Measurements from ENCODE around the gene CUBN.

GRCh38 chr10:17119845-17120244 lies 9.8 kb downstream of the CUBN start:
- no peak for TF ChIP-seq POLR2A (IDR thresholded peaks at IDR 0.05; ENCODE audit: insufficient read depth in 1 of 2, low read depth in 2 of 2, low read length in 2 of 2)
- no peak for TF ChIP-seq ZNF704 (CRISPR knock-in tag; IDR thresholded peaks at IDR 0.05; ENCODE audit: borderline replicate concordance)
- no peak for TF ChIP-seq FOXK2 (IDR thresholded peaks at IDR 0.05)
